Eye (tissue), 1 donor: Measurements from ENCODE around the gene CAMSAP3.
A peak's percentile ranks its signal among the peaks of the same experiment; 100 is the strongest.

ENCODE experiments used
- DNase-seq: peaks from one replicate; pipeline ENCODE4 v3.0.0-alpha.2; 2015

Gene CAMSAP3

GRCh38 chr19:7654401-7654800, 58.7 kb downstream of the CAMSAP3 start:
- no peak for DNase-seq

GRCh38 chr19:7655581-7655980, 59.9 kb downstream of the CAMSAP3 start:
- no peak for DNase-seq

- DNase-seq, result no peak
Observed at GRCh38 chr19:7657131-7657751, 61.6 kb downstream of the CAMSAP3 start.

- DNase-seq, result peak; percentile 66
Observed at GRCh38 chr19:7658219-7658686, 62.6 kb downstream of the CAMSAP3 start.

- no peak for DNase-seq
Observed at GRCh38 chr19:7661744-7662538, 66.3 kb downstream of the CAMSAP3 start.

- DNase-seq, result no peak
Observed at GRCh38 chr19:7662657-7663056, 67.0 kb downstream of the CAMSAP3 start.

GRCh38 chr19:7663706-7664105, 68.0 kb downstream of the CAMSAP3 start:
- DNase-seq, result no peak

GRCh38 chr19:7665076-7665475, 69.4 kb downstream of the CAMSAP3 start:
- peak; percentile 59 for DNase-seq
